ENCODE results near the gene FERMT2. TPM values are rescaled to one million over a fixed set of nuclear protein-coding genes. Genes with fewer than 3 reads are reported as not detected.

FERMT2 gene
- polyA plus RNA-seq, 1 experiment: 485 TPM

- Histone ChIP-seq H3K4me3 (ENCODE audit: low read depth, low read length) (no peak overlapping the region), H3K9me3 (ENCODE audit: control insufficient read depth, insufficient read depth, low read length) (no peaks in the 10 kb centered on the region), H3K27me3 (ENCODE audit: control insufficient read depth, insufficient read depth, low read length) (no peaks in the 10 kb centered on the region), H3K27ac (ENCODE audit: low read depth, low read length) (peak overlapping the region; percentile 3)
- ChIA-PET CTCF (interaction anchor here (0.6 to 1.2 kb wide), 4 partner anchors 11 to 261 kb away, joined by 3 to 5 read pairs (median 4); no protein-coding TSS in a partner anchor), POLR2A (no interaction called here)
- DNase-seq (ENCODE audit: low read depth, low spot score): no peak
- TF ChIP-seq CTCF (IDR thresholded peaks at IDR 0.05; ENCODE audit: low read depth, low read length): no peak
Observed at GRCh38 chr14:52835122-52835903, 115.5 kb downstream of the FERMT2 start.

DNA sequence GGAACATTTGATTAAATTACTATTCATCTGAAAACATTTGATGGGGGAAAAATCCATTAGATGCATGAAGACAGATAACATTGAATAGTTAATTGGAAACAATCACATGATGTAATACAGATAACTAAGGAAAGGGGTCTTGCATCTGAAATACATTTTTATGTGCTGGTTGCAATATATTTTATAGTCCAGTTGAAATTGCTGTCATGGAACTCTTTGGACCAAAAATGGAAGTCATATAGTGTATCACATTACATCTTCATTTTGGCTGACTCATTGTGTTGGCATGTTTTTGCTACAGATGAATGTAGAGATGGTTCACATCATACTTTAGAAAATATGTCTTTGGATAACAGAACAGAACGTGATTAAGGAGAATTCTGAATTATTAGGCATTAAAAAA lies 116.4 kb downstream of the FERMT2 start:
- ChIA-PET POLR2A (no interaction called here), CTCF (interaction anchor here (0.6 to 1.2 kb wide), 5 partner anchors 10 to 446 kb away, joined by 3 to 5 read pairs (median 3); no protein-coding TSS in a partner anchor)
- peak; percentile 38 for DNase-seq (ENCODE audit: low read depth, low spot score)
- H3K4me3 ChIP-seq (ENCODE audit: low read depth, low read length): no peak overlapping the region
- no peaks in the 10 kb centered on the region for H3K27me3 ChIP-seq (ENCODE audit: control insufficient read depth, insufficient read depth, low read length)
- H3K9me3 ChIP-seq (ENCODE audit: control insufficient read depth, insufficient read depth, low read length): no peaks in the 10 kb centered on the region
- H3K27ac ChIP-seq (ENCODE audit: low read depth, low read length): no peak overlapping the region
- TF ChIP-seq CTCF (IDR thresholded peaks at IDR 0.05; ENCODE audit: low read depth, low read length): no peak

DNA sequence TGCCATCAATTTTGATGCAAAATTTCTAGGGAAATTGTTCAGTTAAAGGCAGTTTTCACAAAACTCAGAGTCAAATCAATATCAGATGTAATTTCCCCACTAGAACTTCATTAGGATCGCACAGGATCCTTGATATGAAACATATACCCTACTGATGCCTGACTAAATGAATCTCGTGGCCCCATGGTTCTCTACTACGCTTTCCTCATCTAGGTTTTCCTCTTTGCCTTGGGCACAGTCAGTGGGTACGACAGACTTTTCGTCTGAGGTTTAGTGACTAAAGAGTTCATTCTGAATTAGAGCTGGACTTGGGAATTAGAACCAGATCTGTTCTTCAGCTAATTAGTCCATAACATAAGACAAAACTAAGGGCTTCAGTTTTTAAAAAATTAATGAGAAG lies 117.0 kb downstream of the FERMT2 start:
- H3K4me3 ChIP-seq (ENCODE audit: low read depth, low read length): no peak overlapping the region
- ChIA-PET POLR2A (no interaction called here), CTCF (interaction anchor here (0.6 to 1.2 kb wide), 2 partner anchors 11 to 447 kb away, joined by 3 to 5 read pairs; no protein-coding TSS in a partner anchor)
- H3K27ac ChIP-seq (ENCODE audit: low read depth, low read length): no peak overlapping the region
- TF ChIP-seq CTCF (IDR thresholded peaks at IDR 0.05; ENCODE audit: low read depth, low read length): no peak
- H3K9me3 ChIP-seq (ENCODE audit: control insufficient read depth, insufficient read depth, low read length): no peaks in the 10 kb centered on the region
- H3K27me3 ChIP-seq (ENCODE audit: control insufficient read depth, insufficient read depth, low read length): no peaks in the 10 kb centered on the region
- DNase-seq (ENCODE audit: low read depth, low spot score): no peak

DNA sequence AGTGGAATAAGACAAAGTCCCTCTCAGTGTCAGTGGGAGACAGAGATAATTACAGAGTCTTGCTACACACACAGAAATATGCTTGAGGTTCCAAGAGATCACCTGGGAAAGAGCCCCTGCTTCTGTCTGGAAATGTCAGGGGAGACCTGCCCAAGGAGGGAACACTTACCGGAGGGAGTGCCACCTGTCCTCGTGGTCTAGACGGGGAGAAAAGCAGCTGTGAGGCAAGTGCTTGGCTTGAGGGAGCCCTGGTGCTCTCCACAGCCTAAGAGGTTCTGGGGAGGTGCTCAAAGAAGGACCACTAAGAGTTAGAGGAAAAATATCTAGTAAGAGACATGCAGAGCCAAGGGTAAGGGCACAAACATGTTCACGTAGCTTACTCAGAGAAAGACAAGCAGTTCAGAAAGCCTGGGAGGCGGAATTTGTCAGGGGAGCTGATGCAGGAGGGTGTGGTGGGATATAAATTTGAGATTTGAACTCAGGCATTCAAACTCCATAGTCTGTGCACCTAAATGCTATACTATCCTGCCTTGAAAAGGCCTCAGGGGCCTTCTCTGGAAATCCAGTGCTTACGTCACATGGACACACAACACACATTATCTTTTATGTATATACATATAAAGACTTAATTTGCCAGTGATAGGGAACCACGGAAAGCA lies 121.2 kb downstream of the FERMT2 start:
- TF ChIP-seq CTCF (IDR thresholded peaks at IDR 0.05; ENCODE audit: low read depth, low read length): no peak
- H3K4me3 ChIP-seq (ENCODE audit: low read depth, low read length): no peak overlapping the region
- DNase-seq (ENCODE audit: low read depth, low spot score): no peak
- H3K27ac ChIP-seq (ENCODE audit: low read depth, low read length): no peak overlapping the region
- POLR2A ChIA-PET: no interaction called here
- H3K27me3 ChIP-seq (ENCODE audit: control insufficient read depth, insufficient read depth, low read length): no peaks in the 10 kb centered on the region
- H3K9me3 ChIP-seq (ENCODE audit: control insufficient read depth, insufficient read depth, low read length): no peaks in the 10 kb centered on the region
- CTCF ChIA-PET: interaction anchor here (1.3 to 1.6 kb wide), 3 partner anchors 131 to 476 kb away, joined by 4 to 5 read pairs (median 5); no protein-coding TSS in a partner anchor

- CTCF ChIA-PET: interaction anchor here (0.6 kb wide), 1 partner anchor 175 kb away, joined by 3 read pairs; no protein-coding TSS in a partner anchor
- Histone ChIP-seq H3K9me3 (ENCODE audit: control insufficient read depth, insufficient read depth, low read length) (no peaks in the 10 kb centered on the region), H3K4me3 (ENCODE audit: low read depth, low read length) (no peak overlapping the region), H3K27ac (ENCODE audit: low read depth, low read length) (no peak overlapping the region), H3K27me3 (ENCODE audit: control insufficient read depth, insufficient read depth, low read length) (no peaks in the 10 kb centered on the region)
- DNase-seq (ENCODE audit: low read depth, low spot score): no peak
- POLR2A ChIA-PET: no interaction called here
- TF ChIP-seq CTCF (IDR thresholded peaks at IDR 0.05; ENCODE audit: low read depth, low read length): no peak
Observed at GRCh38 chr14:52827426-52827825, 123.4 kb downstream of the FERMT2 start.
